ENCODE results near the gene RUNX2. TPM values are rescaled to one million over a fixed set of nuclear protein-coding genes. Genes with fewer than 3 reads are reported as not detected.

Gene RUNX2
- total and polyA plus RNA-seq, 9 of the 15 experiments (the other 6 are each of a cell fraction or from before 2014, with no cell fraction given) = 0.29 to 1.00 (median 0.43) TPM

DNA sequence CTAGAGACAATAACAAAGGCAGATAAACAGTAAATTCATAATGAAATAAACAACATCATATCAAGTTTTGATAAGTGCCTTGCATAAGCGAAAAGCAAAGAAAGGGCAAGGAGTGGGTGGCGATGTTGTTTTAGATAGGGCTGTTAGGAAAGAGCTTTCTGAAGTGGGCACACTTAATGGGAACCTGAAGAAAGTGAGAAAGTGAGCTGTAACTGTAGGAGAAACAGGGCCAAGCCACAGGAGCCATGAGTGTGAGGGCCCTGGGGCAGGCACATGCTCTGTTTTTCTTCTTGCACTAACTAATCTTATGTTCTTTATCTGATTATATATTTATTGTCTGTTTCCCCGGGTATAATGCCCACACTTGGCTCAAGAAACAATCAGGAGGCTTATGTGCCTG is 243.0 kb downstream of the RUNX2 start:
- BruUV-seq (replicated peaks) = no TSS peak
- POLR2A ChIA-PET = interaction anchor here (1.0 kb wide), 1 partner anchor 12 kb away, joined by 3 read pairs; no protein-coding TSS in a partner anchor
- TF ChIP-seq SMAD2 (IDR thresholded peaks at IDR 0.05; ENCODE audit: low read depth, low read length) (no peak), ZNF76 (CRISPR knock-in tag; IDR thresholded peaks at IDR 0.05; ENCODE audit: borderline replicate concordance) (no peak), ZNF23 (CRISPR knock-in tag; IDR thresholded peaks at IDR 0.05) (no peak), ZNF280B (CRISPR knock-in tag; IDR thresholded peaks at IDR 0.05) (no peak), MEF2A (IDR thresholded peaks at IDR 0.05; ENCODE audit: control insufficient read depth, low read depth, low read length) (no peak)
- TF ChIP-seq, protein P1, sequence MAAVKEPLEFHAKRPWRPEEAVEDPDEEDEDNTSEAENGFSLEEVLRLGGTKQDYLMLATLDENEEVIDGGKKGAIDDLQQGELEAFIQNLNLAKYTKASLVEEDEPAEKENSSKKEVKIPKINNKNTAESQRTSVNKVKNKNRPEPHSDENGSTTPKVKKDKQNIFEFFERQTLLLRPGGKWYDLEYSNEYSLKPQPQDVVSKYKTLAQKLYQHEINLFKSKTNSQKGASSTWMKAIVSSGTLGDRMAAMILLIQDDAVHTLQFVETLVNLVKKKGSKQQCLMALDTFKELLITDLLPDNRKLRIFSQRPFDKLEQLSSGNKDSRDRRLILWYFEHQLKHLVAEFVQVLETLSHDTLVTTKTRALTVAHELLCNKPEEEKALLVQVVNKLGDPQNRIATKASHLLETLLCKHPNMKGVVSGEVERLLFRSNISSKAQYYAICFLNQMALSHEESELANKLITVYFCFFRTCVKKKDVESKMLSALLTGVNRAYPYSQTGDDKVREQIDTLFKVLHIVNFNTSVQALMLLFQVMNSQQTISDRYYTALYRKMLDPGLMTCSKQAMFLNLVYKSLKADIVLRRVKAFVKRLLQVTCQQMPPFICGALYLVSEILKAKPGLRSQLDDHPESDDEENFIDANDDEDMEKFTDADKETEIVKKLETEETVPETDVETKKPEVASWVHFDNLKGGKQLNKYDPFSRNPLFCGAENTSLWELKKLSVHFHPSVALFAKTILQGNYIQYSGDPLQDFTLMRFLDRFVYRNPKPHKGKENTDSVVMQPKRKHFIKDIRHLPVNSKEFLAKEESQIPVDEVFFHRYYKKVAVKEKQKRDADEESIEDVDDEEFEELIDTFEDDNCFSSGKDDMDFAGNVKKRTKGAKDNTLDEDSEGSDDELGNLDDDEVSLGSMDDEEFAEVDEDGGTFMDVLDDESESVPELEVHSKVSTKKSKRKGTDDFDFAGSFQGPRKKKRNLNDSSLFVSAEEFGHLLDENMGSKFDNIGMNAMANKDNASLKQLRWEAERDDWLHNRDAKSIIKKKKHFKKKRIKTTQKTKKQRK (IDR thresholded peaks at IDR 0.05; ENCODE audit: borderline replicate concordance, low read depth, low read length) = no peak
- H3K9ac ChIP-seq (ENCODE audit: insufficient read depth in 1 of 2, low read depth in 2 of 2, low read length in 2 of 2) = no peak overlapping the region
- no peaks in the 10 kb centered on the region for H3K9me1 ChIP-seq (ENCODE audit: control insufficient read depth, insufficient read depth, low read length)
- H2AFZ ChIP-seq (ENCODE audit: low read depth, low read length) = no peak overlapping the region
- no peaks in the 10 kb centered on the region for H3K9me3 ChIP-seq (replicated peaks; ENCODE audit: control insufficient read depth, insufficient read depth, low read depth, low read length)
- CTCF ChIA-PET (ENCODE audit: low intra/inter-chr PET ratio) = no interaction called here
- intact Hi-C loops (cut with micrococcal nuclease) (no loop called here), in situ Hi-C loops (cut with MboI) (no loop called here)
- peaks cover 3 to 22% of the 10 kb centered on the region in 2 experiments; a peak in 4 of 5 replicates for H3K27me3 ChIP-seq (ENCODE audit: control insufficient read depth in 2 of 2, insufficient read depth in 2 of 2, low read length in 2 of 2)
- no peak overlapping the region for H3K4me3 ChIP-seq
- H4K20me1 ChIP-seq (replicated peaks; ENCODE audit: control insufficient read depth, insufficient read depth, low read length) = no peaks in the 10 kb centered on the region
- no peak overlapping the region for H3K27ac ChIP-seq (ENCODE audit: extremely low read depth, low read depth, low read length)
- H3K36me3 ChIP-seq (ENCODE audit: control insufficient read depth, insufficient read depth, low read length) = no peaks in the 10 kb centered on the region
- 12% methylated on average over 3 of the region's 3 CpGs for WGBS (ENCODE audit: insufficient coverage, low coverage, missing lambda C conversion rate)
- ATAC-seq = no peak
- FAIRE-seq = no peak
- DNase-seq (ENCODE audit: extremely low read depth in 1 of 4, low spot score in 3 of 4) = no peak
- H3K79me2 ChIP-seq (ENCODE audit: control insufficient read depth, insufficient read depth, low read length) = no peaks in the 10 kb centered on the region
- H3K4me2 ChIP-seq (ENCODE audit: insufficient read depth, low read length) = no peak overlapping the region
- no peaks in the 10 kb centered on the region for H3K4me1 ChIP-seq (replicated peaks in 1 of 2; ENCODE audit: control insufficient read depth in 2 of 2, insufficient read depth in 2 of 2, low read length in 2 of 2)

Data from K562 (cell line).